ENCODE measurements around the gene FMN2. TPM values are rescaled to one million over a fixed set of nuclear protein-coding genes. Genes with fewer than 3 reads are reported as not detected.

FMN2 gene
- total RNA-seq, 2 donors from 2014 or later = not detected

GRCh38 chr1:240104672-240105071 lies 13.0 kb downstream of the FMN2 start:
- H3K4me1 Mint-ChIP-seq (ENCODE audit: low read depth in 2 of 2) = no peaks in the 10 kb centered on the region
- ATAC-seq = no peak
- H3K9me3 Mint-ChIP-seq = no peaks in the 10 kb centered on the region
- no peak for DNase-seq (ENCODE audit: low spot score)
- H3K27me3 Mint-ChIP-seq = peaks cover 10 to 13% of the 10 kb centered on the region in 2 donors
- no peak overlapping the region for H3K27ac Mint-ChIP-seq
- no peak overlapping the region for H3K4me3 Mint-ChIP-seq
- no peaks in the 10 kb centered on the region for H3K36me3 Mint-ChIP-seq

- Mint-ChIP-seq H3K27me3 (peaks cover 0 to 9% of the 10 kb centered on the region in 2 donors), H3K9me3 (no peaks in the 10 kb centered on the region), H3K27ac (no peak overlapping the region), H3K4me1 (ENCODE audit: low read depth in 2 of 2) (no peaks in the 10 kb centered on the region), H3K36me3 (no peaks in the 10 kb centered on the region), H3K4me3 (no peak overlapping the region)
- DNase-seq (ENCODE audit: low spot score) = no peak
- no peak for ATAC-seq
These were observed 15.5 kb downstream of the FMN2 start for GRCh38 chr1:240107058-240107684.

- DNase-seq (ENCODE audit: low spot score) = no peak
- H3K9me3 Mint-ChIP-seq = no peaks in the 10 kb centered on the region
- H3K4me1 Mint-ChIP-seq (ENCODE audit: low read depth in 2 of 2) = no peaks in the 10 kb centered on the region
- no peaks in the 10 kb centered on the region for H3K36me3 Mint-ChIP-seq
- no peak overlapping the region for H3K27ac Mint-ChIP-seq
- no peak for ATAC-seq
- peaks cover 0 to 7% of the 10 kb centered on the region in 2 donors for H3K27me3 Mint-ChIP-seq
- no peak overlapping the region for H3K4me3 Mint-ChIP-seq
These were observed 17.4 kb downstream of the FMN2 start for GRCh38 chr1:240109130-240109529.

GRCh38 chr1:240109920-240110636 lies 18.4 kb downstream of the FMN2 start:
- H3K36me3 Mint-ChIP-seq = no peaks in the 10 kb centered on the region
- H3K9me3 Mint-ChIP-seq = no peaks in the 10 kb centered on the region
- H3K27me3 Mint-ChIP-seq = peaks cover 0 to 5% of the 10 kb centered on the region in 2 donors
- no peak overlapping the region for H3K27ac Mint-ChIP-seq
- DNase-seq (ENCODE audit: low spot score) = no peak
- H3K4me3 Mint-ChIP-seq = no peak overlapping the region
- no peak for ATAC-seq
- H3K4me1 Mint-ChIP-seq (ENCODE audit: low read depth in 2 of 2) = no peaks in the 10 kb centered on the region

GRCh38 chr1:240111558-240111957 lies 19.9 kb downstream of the FMN2 start:
- Mint-ChIP-seq H3K36me3 (no peaks in the 10 kb centered on the region), H3K4me1 (ENCODE audit: low read depth in 2 of 2) (no peaks in the 10 kb centered on the region), H3K27me3 (peaks cover 0 to 5% of the 10 kb centered on the region in 2 donors), H3K27ac (no peak overlapping the region), H3K4me3 (no peak overlapping the region), H3K9me3 (no peaks in the 10 kb centered on the region)
- ATAC-seq = no peak
- no peak for DNase-seq (ENCODE audit: low spot score)

GRCh38 chr1:240114222-240114621 lies 22.5 kb downstream of the FMN2 start:
- Mint-ChIP-seq H3K36me3 (no peaks in the 10 kb centered on the region), H3K27ac (no peak overlapping the region), H3K9me3 (no peaks in the 10 kb centered on the region), H3K4me3 (no peak overlapping the region), H3K4me1 (ENCODE audit: low read depth in 2 of 2) (no peaks in the 10 kb centered on the region), H3K27me3 (peaks cover 0 to 2% of the 10 kb centered on the region in 2 donors)
- ATAC-seq (no peak), DNase-seq (ENCODE audit: low spot score) (no peak)

GRCh38 chr1:240115831-240116230 lies 24.1 kb downstream of the FMN2 start:
- no peaks in the 10 kb centered on the region for H3K36me3 Mint-ChIP-seq
- H3K27me3 Mint-ChIP-seq = no peaks in the 10 kb centered on the region
- no peak for DNase-seq (ENCODE audit: low spot score)
- no peak overlapping the region for H3K27ac Mint-ChIP-seq
- no peaks in the 10 kb centered on the region for H3K4me1 Mint-ChIP-seq (ENCODE audit: low read depth in 2 of 2)
- H3K4me3 Mint-ChIP-seq = no peak overlapping the region
- no peaks in the 10 kb centered on the region for H3K9me3 Mint-ChIP-seq
- no peak for ATAC-seq

- no peaks in the 10 kb centered on the region for H3K27me3 Mint-ChIP-seq
- no peaks in the 10 kb centered on the region for H3K36me3 Mint-ChIP-seq
- no peak overlapping the region for H3K27ac Mint-ChIP-seq
- no peak overlapping the region for H3K4me3 Mint-ChIP-seq
- no peak for ATAC-seq
- H3K9me3 Mint-ChIP-seq = no peaks in the 10 kb centered on the region
- no peaks in the 10 kb centered on the region for H3K4me1 Mint-ChIP-seq (ENCODE audit: low read depth in 2 of 2)
- no peak for DNase-seq (ENCODE audit: low spot score)
These were observed 25.4 kb downstream of the FMN2 start for GRCh38 chr1:240116831-240117769.

- no peak overlapping the region for H3K4me3 Mint-ChIP-seq
- no peaks in the 10 kb centered on the region for H3K36me3 Mint-ChIP-seq
- no peaks in the 10 kb centered on the region for H3K27me3 Mint-ChIP-seq
- H3K4me1 Mint-ChIP-seq (ENCODE audit: low read depth in 2 of 2) = no peaks in the 10 kb centered on the region
- DNase-seq (ENCODE audit: low spot score) = no peak
- H3K9me3 Mint-ChIP-seq = no peaks in the 10 kb centered on the region
- no peak overlapping the region for H3K27ac Mint-ChIP-seq
- no peak for ATAC-seq
These were observed 26.2 kb downstream of the FMN2 start for GRCh38 chr1:240117930-240118329.

- H3K9me3 Mint-ChIP-seq = no peaks in the 10 kb centered on the region
- no peak for DNase-seq (ENCODE audit: low spot score)
- H3K4me3 Mint-ChIP-seq = no peak overlapping the region
- H3K4me1 Mint-ChIP-seq (ENCODE audit: low read depth in 2 of 2) = no peaks in the 10 kb centered on the region
- H3K36me3 Mint-ChIP-seq = no peaks in the 10 kb centered on the region
- peaks cover 0 to 10% of the 10 kb centered on the region in 2 donors for H3K27me3 Mint-ChIP-seq
- ATAC-seq = no peak
- H3K27ac Mint-ChIP-seq = no peak overlapping the region
These were observed 31.2 kb downstream of the FMN2 start for GRCh38 chr1:240122639-240123613.

- ATAC-seq (no peak), DNase-seq (ENCODE audit: low spot score) (no peak)
- Mint-ChIP-seq H3K4me1 (ENCODE audit: low read depth in 2 of 2) (no peaks in the 10 kb centered on the region), H3K36me3 (no peaks in the 10 kb centered on the region), H3K27ac (no peak overlapping the region), H3K9me3 (no peaks in the 10 kb centered on the region), H3K27me3 (peaks cover 6 to 17% of the 10 kb centered on the region in 2 donors), H3K4me3 (no peak overlapping the region)
These were observed 35.1 kb downstream of the FMN2 start for GRCh38 chr1:240126821-240127220.

- Mint-ChIP-seq H3K9me3 (no peaks in the 10 kb centered on the region), H3K27me3 (peaks cover 6 to 18% of the 10 kb centered on the region in 2 donors), H3K36me3 (no peaks in the 10 kb centered on the region), H3K27ac (no peak overlapping the region), H3K4me1 (ENCODE audit: low read depth in 2 of 2) (no peaks in the 10 kb centered on the region), H3K4me3 (no peak overlapping the region)
- DNase-seq (ENCODE audit: low spot score) = no peak
- ATAC-seq = no peak
These were observed 36.7 kb downstream of the FMN2 start for GRCh38 chr1:240128366-240128765.

GRCh38 chr1:240134113-240134512 lies 42.4 kb downstream of the FMN2 start:
- H3K27me3 Mint-ChIP-seq = peaks cover 6 to 18% of the 10 kb centered on the region in 2 donors
- H3K36me3 Mint-ChIP-seq = no peaks in the 10 kb centered on the region
- ATAC-seq (no peak), DNase-seq (ENCODE audit: low spot score) (no peak)
- no peak overlapping the region for H3K27ac Mint-ChIP-seq
- no peak overlapping the region for H3K4me3 Mint-ChIP-seq
- H3K4me1 Mint-ChIP-seq (ENCODE audit: low read depth in 2 of 2) = no peaks in the 10 kb centered on the region
- no peaks in the 10 kb centered on the region for H3K9me3 Mint-ChIP-seq
